T-cell (primary cell): Measurements from ENCODE around the gene GNAI3. TPM values are rescaled to one million over a fixed set of nuclear protein-coding genes. Genes with fewer than 3 reads are reported as not detected.

Source experiments
- ATAC-seq, 4 experiments: fragments of 200-7000 bp in 3 of 4; fragments of 150-1000 bp in 1 of 4; cut with Tn5 transposase; replicated peaks in 1 of 4; 1 replicate in 3 of 4; 2 replicates in 1 of 4; pipeline ENCODE4 v1.10.0; 2021; ENCODE audit warnings: moderate library complexity in 3 of 4, mild to moderate bottlenecking in 2 of 4, moderate number of reproducible peaks in 1 of 4
- CTCF ChIA-PET, 2 donors: fragments of 300-600 bp; sonication (Branson Sonifier 250); formaldehyde crosslinking; loops; one replicate each; lab custom pipeline; 2022; ENCODE audit warnings: antibody characterized with exemption in 2 of 2; lab: Charles Lee
- POLR2A ChIA-PET, 2 donors: fragments of 300-600 bp; sonication (Branson Sonifier 250); formaldehyde crosslinking; loops; one replicate each; lab custom pipeline; 2022; ENCODE audit warnings: antibody characterized with exemption in 2 of 2; lab: Charles Lee
- DNase-seq, 35 experiments: peaks; one replicate each; pipeline versions ENCODE4 v3.0.0 to v3.0.0-alpha.2; 2013 to 2023
- H3K27ac ChIP-seq: one replicate; pipeline ENCODE4 v1.5.1; 2013; ENCODE audit warnings: low read length
- H3K27me3 ChIP-seq, 2 experiments: replicated peaks in 1 of 2; 1 replicate in 1 of 2; 2 replicates in 1 of 2; pipeline versions ENCODE4 v1.6.1 to v1.7.0; 2013; ENCODE audit warnings: low read length in 1 of 2, mixed read lengths in 1 of 2; ENCODE audit not compliant: control insufficient read depth in 2 of 2, insufficient read depth in 2 of 2; ENCODE audit errors: extremely low read depth in 1 of 2
- H3K36me3 ChIP-seq, 2 donors: 1 replicate in 1 of 2; 2 replicates in 1 of 2; pipeline versions ENCODE4 v1.6.1 to v1.7.0; 2013; ENCODE audit warnings: low read length in 1 of 2; ENCODE audit not compliant: control insufficient read depth in 2 of 2, insufficient read depth in 1 of 2; ENCODE audit errors: extremely low read depth in 1 of 2
- H3K4me1 ChIP-seq, 2 experiments: 1 replicate in 1 of 2; 2 replicates in 1 of 2; pipeline versions ENCODE4 v1.6.1 to v1.7.0; 2013; ENCODE audit warnings: low read length in 2 of 2, mixed read lengths in 1 of 2; ENCODE audit not compliant: insufficient read depth in 2 of 2, control insufficient read depth in 1 of 2; ENCODE audit errors: extremely low read depth in 1 of 2
- H3K4me3 ChIP-seq, 2 donors: 1 replicate in 1 of 2; 2 replicates in 1 of 2; pipeline versions ENCODE4 v1.5.1 to v1.7.0; 2013; ENCODE audit warnings: mild to moderate bottlenecking in 2 of 2, low read length in 1 of 2, moderate library complexity in 1 of 2; ENCODE audit not compliant: control insufficient read depth in 1 of 2; ENCODE audit errors: extremely low read depth in 1 of 2
- H3K9me3 ChIP-seq: 2 replicates; pipeline ENCODE4 v1.7.0; 2013
- H3K27ac Mint-ChIP-seq, 2 donors: one replicate each; pipeline ENCODE4 v1.8.0; 2020 to 2021; ENCODE audit warnings: mild to moderate bottlenecking in 2 of 2, mixed read lengths in 2 of 2
- H3K27me3 Mint-ChIP-seq, 2 donors: one replicate each; pipeline ENCODE4 v1.8.0; 2021 to 2022; ENCODE audit warnings: mixed read lengths in 2 of 2
- H3K36me3 Mint-ChIP-seq: one replicate; pipeline ENCODE4 v1.8.0; 2021; ENCODE audit warnings: mixed read lengths
- H3K4me1 Mint-ChIP-seq, 3 donors: one replicate each; pipeline ENCODE4 v1.8.0; 2020 to 2022; ENCODE audit warnings: mixed read lengths in 3 of 3, mild to moderate bottlenecking in 1 of 3
- H3K4me3 Mint-ChIP-seq, 3 donors: one replicate each; pipeline ENCODE4 v1.8.0; 2020 to 2022; ENCODE audit warnings: mild to moderate bottlenecking in 3 of 3, mixed read lengths in 3 of 3, moderate library complexity in 3 of 3
- H3K9me3 Mint-ChIP-seq, 3 donors: one replicate each; pipeline ENCODE4 v1.8.0; 2020 to 2022; ENCODE audit warnings: mixed read lengths in 3 of 3
- WGBS: methylation state at CpG from one replicate; pipeline ENCODE4 v1.1.5; 2013; ENCODE audit warnings: missing lambda C conversion rate; ENCODE audit not compliant: insufficient coverage; 5-methylcytosine and 5-hydroxymethylcytosine counted together
- total RNA-seq, 35 experiments: library from RNA in 6 of 35; stranded (reverse) in 6 of 35; fragments of 120-200 nt in 1 of 35; gene quantifications; one replicate each; pipeline versions ENCODE4 v1.2.1 to v1.2.4 and lab custom pipeline; 2013 to 2026

GNAI3 gene
- total RNA-seq, 5 donors from 2014 or later (not counting 1 experiment from before 2014, with no cell fraction given), result 5.4 to 7.2 (median 6.5) TPM

DNA sequence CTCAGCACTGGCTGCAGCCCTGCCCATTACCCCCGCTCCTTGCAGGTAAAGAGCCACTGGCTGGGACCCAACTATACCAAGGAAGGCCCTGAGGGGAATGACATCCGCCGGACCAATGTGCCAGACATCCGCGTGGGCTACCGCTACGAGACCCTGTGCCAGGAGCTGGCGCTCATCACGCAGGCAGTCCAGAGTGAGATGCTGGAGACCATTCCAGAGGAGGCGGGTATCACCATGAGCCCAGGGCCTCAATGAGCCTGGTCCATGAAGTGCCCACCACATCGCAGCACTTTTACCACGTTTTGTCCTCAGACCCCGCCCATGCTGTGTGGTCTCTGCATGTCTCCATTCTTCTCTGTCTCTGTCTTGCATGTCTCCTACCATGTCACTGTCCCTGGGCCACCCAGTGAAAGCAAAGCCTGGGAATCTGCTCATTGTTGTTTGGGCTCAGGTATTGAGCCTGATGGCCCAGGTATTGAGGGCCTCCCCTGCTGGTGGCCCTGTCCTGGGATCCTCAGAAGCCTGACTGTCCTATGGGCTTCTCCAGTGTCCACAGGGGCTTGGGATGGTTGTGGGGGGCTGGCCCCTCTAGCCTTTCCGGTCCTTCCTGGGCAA is 82.6 kb downstream of the GNAI3 start:
- H3K4me3 Mint-ChIP-seq, result no peak overlapping the region
- H3K9me3 Mint-ChIP-seq, result no peaks in the 10 kb centered on the region
- H3K4me1 Mint-ChIP-seq, result peaks cover 11 to 18% (median 14%) of the 10 kb centered on the region in 3 donors
- ChIA-PET POLR2A (interaction anchor here in 1 of 2 donors (0.6 kb wide), 1 partner anchor 85 kb away, joined by 3 read pairs; no protein-coding TSS in a partner anchor), CTCF (interaction anchor here (0.5 to 2.4 kb wide), 11 partner anchors 9 to 354 kb away, joined by 3 to 46 read pairs (median 5); partner anchors contain the start of genes AHCYL1 (in 1 of the 2), AMPD2 (in 1 of the 2) and GNAI3 (in 1 of the 2))
- WGBS, result 98% methylated on average over 14 of the region's 14 CpGs
- H3K27me3 ChIP-seq, result no peaks in the 10 kb centered on the region
- H3K4me1 ChIP-seq, result peaks cover 4 to 13% of the 10 kb centered on the region in 2 experiments
- no peaks in the 10 kb centered on the region for H3K9me3 ChIP-seq
- no peak for ATAC-seq
- no peak overlapping the region for H3K27ac ChIP-seq
- DNase-seq, result no peak
- no peaks in the 10 kb centered on the region for H3K27me3 Mint-ChIP-seq
- H3K4me3 ChIP-seq, result no peak overlapping the region
- peak overlapping the region in 1 of 2 donors; percentile 43 for H3K27ac Mint-ChIP-seq
- peaks cover 37% of the 10 kb centered on the region for H3K36me3 Mint-ChIP-seq
- peaks cover 39 to 58% of the 10 kb centered on the region in 2 donors for H3K36me3 ChIP-seq

DNA sequence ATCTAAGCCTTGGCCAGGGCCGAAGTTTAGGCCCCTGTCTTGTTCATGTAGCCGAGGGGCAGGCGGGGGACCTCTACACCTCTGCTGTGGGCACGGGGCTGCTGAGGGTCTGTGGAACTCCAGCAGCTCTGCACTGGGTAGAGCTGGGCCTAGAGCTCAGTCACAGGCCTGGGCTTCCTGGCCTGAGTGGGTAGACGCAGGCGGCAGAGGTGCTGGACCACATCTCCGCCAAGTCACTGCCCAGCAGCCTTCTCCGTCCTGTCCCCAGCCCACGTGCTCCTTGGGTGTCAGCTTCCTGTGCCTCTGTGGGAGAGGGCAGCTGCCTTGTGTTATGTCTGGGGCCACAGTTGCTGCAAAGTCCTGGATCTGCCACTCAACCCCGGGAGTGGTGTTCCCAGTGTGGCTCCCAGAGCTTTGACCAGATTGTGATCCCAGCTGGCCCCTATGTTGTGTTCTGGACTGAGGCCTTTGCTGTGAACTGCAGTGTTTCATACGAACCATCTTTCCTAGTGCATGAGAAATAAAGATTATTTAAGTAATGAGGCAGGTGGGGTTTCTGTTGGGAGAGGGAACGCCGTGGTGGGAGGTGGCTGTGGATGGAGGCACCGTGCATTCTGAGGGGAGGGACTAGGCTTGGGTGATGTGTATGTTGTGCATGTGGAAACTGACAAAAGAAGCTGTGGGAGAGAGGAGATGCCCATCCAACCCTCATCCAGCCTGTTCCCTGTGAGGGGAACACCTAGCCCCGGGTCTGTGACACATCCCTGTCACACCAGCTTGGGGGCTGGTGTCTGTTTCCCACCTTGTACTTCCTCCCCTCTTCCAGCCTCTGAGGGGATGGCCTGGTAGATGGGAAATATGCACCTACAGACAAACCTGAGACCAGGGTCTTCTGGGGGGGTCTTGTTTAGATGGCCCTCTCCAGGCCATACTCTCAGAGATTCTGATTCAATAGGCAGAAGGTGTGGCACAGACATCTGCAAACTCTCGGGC is 83.4 kb downstream of the GNAI3 start:
- Mint-ChIP-seq H3K27ac (peak overlapping the region in 1 of 2 donors; percentile 59), H3K9me3 (no peaks in the 10 kb centered on the region)
- H3K27ac ChIP-seq, result no peak overlapping the region

DNA sequence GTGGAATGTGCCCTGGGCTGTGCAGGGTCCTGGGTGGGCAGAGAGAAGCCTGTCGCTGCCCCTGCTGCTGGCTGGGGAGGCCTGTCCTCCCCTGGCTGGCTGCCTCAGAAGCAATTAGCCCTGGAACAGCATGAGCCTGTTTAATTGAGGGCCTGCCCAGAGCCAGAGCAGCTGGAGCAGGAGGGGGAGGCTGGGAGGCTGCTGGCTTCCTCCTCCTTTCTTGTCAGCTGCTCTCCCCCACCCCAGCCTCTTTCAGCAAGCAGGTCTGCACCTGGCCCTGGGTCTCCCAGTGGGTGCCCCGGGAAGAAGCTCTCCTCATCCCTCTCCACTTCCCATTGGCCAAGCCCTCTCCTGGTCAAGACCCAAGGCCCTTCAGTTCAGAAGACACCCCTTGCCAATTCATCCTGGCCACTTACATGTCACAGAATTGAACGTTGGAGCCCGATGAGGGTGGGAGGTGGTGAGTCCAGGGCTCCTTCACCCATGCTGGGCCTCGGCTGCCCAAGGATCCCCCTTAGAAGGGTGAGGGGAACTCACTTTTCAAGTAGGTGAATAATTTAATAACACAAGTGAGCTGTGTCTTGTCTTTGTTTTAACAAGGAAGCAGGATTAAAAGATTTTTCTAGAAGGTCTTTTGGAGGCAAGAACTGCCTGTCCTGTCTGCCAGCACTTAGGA is 84.4 kb downstream of the GNAI3 start:
- Mint-ChIP-seq H3K4me3 (no peak overlapping the region), H3K4me1 (peaks cover 10 to 17% (median 14%) of the 10 kb centered on the region in 3 donors), H3K27ac (no peak overlapping the region), H3K27me3 (no peaks in the 10 kb centered on the region), H3K36me3 (peaks cover 25% of the 10 kb centered on the region), H3K9me3 (no peaks in the 10 kb centered on the region)
- Histone ChIP-seq H3K9me3 (no peaks in the 10 kb centered on the region), H3K27me3 (no peaks in the 10 kb centered on the region), H3K4me3 (no peak overlapping the region), H3K4me1 (peaks cover 4 to 13% of the 10 kb centered on the region in 2 experiments), H3K36me3 (peaks cover 24 to 40% of the 10 kb centered on the region in 2 donors), H3K27ac (no peak overlapping the region)
- CTCF ChIA-PET, result interaction anchor here in 1 of 2 donors (1.5 to 1.6 kb wide), 2 partner anchors 12 to 87 kb away, joined by 3 to 6 read pairs; no protein-coding TSS in a partner anchor
- 86% methylated on average over 2 of the region's 5 CpGs for WGBS
- POLR2A ChIA-PET, result no interaction called here
- DNase-seq (no peak), ATAC-seq (no peak)

More for the DNA sequence above, 83.4 kb downstream of the GNAI3 start:
- H3K27me3 ChIP-seq, result no peaks in the 10 kb centered on the region
- WGBS, result 91% methylated on average over 14 of the region's 16 CpGs
- no peaks in the 10 kb centered on the region for H3K27me3 Mint-ChIP-seq
- H3K36me3 Mint-ChIP-seq, result peaks cover 32% of the 10 kb centered on the region
- H3K36me3 ChIP-seq, result peaks cover 32 to 50% of the 10 kb centered on the region in 2 donors
- peaks cover 4 to 13% of the 10 kb centered on the region in 2 experiments for H3K4me1 ChIP-seq
- DNase-seq (no peak), ATAC-seq (no peak)
- peaks cover 10 to 17% (median 14%) of the 10 kb centered on the region in 3 donors for H3K4me1 Mint-ChIP-seq
- no peak overlapping the region for H3K4me3 Mint-ChIP-seq
- POLR2A ChIA-PET, result no interaction called here
- H3K9me3 ChIP-seq, result no peaks in the 10 kb centered on the region
- no peak overlapping the region for H3K4me3 ChIP-seq
- CTCF ChIA-PET, result interaction anchor here (1.4 to 2.4 kb wide), 4 partner anchors 8 to 353 kb away, joined by 3 to 46 read pairs (median 6); partner anchors contain the start of genes AHCYL1 (in 1 of the 2) and AMPD2 (in 1 of the 2)

DNA sequence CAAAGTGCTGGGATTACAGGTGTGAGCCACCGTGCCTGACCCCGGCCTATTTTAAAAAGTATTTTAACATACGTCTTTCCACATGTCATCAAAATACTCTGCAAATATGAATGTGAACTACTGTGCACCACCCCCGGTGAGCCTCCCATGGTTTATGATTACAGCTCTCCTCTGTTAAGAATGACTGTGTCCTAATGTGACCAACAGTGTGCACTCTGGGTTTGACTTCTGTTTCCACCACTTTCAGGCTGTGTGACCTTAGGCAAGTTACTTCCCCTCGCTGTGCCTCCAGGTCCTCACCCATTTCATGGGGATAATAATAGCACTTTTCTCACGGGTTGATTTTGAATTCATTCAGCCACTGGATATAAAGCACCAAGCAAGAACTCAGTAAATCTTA is 85.9 kb downstream of the GNAI3 start:
- Mint-ChIP-seq H3K4me1 (peaks cover 10 to 17% (median 14%) of the 10 kb centered on the region in 3 donors), H3K4me3 (no peak overlapping the region)

DNA sequence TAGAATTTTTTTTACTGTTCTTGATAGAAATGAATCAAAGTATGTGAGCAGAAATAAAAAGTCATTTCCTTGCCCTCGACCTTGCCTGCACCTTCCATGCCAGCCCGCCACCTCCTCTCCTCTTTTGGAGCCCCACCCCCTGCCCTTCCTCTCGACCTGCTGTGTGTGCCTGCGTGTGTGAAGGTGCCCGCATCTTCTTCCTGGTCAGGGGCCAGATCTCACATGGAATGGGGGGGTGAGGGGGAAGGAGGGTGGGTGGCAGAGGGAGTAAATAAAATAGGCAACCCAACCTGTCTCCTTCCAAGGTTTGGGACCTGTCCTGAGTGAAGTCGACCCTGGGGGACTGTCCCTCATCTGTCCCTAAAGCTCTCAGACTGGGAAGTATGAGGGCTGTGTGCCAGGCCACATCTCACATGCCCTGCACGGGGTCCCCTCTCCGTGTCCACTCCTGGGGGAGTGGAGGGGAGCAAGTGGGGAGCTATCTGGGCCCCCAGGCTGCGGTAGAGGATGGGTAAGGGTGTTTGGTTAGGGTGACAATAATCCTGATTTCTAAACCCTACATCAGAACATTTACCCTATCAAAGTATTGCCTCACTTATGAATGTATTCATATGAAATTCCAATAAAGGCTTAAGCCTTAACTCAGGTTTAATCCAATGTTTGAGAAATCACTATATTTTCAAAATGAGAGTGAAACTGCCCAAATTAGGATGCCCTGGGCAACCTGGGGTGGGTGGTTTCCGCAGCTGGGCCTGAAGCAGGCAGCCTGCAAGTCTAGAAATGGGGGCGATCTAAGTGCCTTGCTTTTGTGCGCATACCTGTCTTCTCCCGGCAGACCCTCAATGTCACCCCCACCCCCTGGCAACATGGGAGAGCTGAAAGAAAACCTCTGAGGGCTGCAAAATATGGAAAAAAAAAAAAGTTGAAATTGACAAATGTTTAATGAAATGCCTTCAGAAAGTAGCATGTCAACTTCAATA is 86.6 kb downstream of the GNAI3 start:
- H3K36me3 Mint-ChIP-seq, result peaks cover 10% of the 10 kb centered on the region
- H3K36me3 ChIP-seq, result peaks cover 8 to 17% of the 10 kb centered on the region in 2 donors
- no CpG with 5 or more reads among the region's 13 CpGs for WGBS
- H3K4me1 ChIP-seq, result peaks cover 4 to 14% of the 10 kb centered on the region in 2 experiments
- peaks cover 12 to 17% (median 15%) of the 10 kb centered on the region in 3 donors for H3K4me1 Mint-ChIP-seq
- peak overlapping the region; percentile 66 to 75 for H3K27ac Mint-ChIP-seq
- ChIA-PET POLR2A (no interaction called here), CTCF (no interaction called here)
- H3K27me3 ChIP-seq, result peaks cover 0 to 18% of the 10 kb centered on the region in 2 experiments
- no peaks in the 10 kb centered on the region for H3K27me3 Mint-ChIP-seq
- no peaks in the 10 kb centered on the region for H3K9me3 ChIP-seq
- H3K27ac ChIP-seq, result no peak overlapping the region
- ATAC-seq (peak; percentile 68 to 87 (median 73)), DNase-seq (peak in 5 of 35 experiments; percentile 23 to 43 (median 33))
- no peak overlapping the region for H3K4me3 ChIP-seq
- H3K9me3 Mint-ChIP-seq, result no peaks in the 10 kb centered on the region
- no peak overlapping the region for H3K4me3 Mint-ChIP-seq

More for the DNA sequence above, 85.9 kb downstream of the GNAI3 start:
- Histone ChIP-seq H3K9me3 (no peaks in the 10 kb centered on the region), H3K4me1 (peaks cover 4 to 13% of the 10 kb centered on the region in 2 experiments), H3K4me3 (no peak overlapping the region), H3K27ac (no peak overlapping the region), H3K36me3 (peaks cover 11 to 25% of the 10 kb centered on the region in 2 donors), H3K27me3 (peaks cover 0 to 10% of the 10 kb centered on the region in 2 experiments)
- Mint-ChIP-seq H3K27me3 (no peaks in the 10 kb centered on the region), H3K27ac (peak overlapping the region; percentile 66 to 75), H3K9me3 (no peaks in the 10 kb centered on the region), H3K36me3 (peaks cover 17% of the 10 kb centered on the region)
- ChIA-PET POLR2A (no interaction called here), CTCF (interaction anchor here in 1 of 2 donors (1.6 kb wide), 1 partner anchor 88 kb away, joined by 6 read pairs; no protein-coding TSS in a partner anchor)
- ATAC-seq (no peak), DNase-seq (no peak)
- 73% methylated on average over 3 of the region's 6 CpGs for WGBS
